Loucy (cell line): ENCODE measurements around the gene SLC35E3.

Source experiments
- H2AFZ ChIP-seq: fragments of 200-600 bp; sonication (generic); 2 replicates; pipeline ENCODE4 v1.6.0; 2016; ENCODE audit warnings: antibody characterized with exemption, mild to moderate bottlenecking, low read length, moderate library complexity
- H3F3A ChIP-seq: fragments of 200-600 bp; 2 replicates; pipeline ENCODE4 v1.6.0; 2016; ENCODE audit warnings: antibody characterized with exemption, low read depth, mild to moderate bottlenecking
- H3K27me3 ChIP-seq: fragments of 200-600 bp; sonication (generic); 2 replicates; pipeline ENCODE4 v1.6.1; 2014; ENCODE audit warnings: low read length, mild to moderate bottlenecking; ENCODE audit not compliant: insufficient read depth, poor library complexity, severe bottlenecking
- H3K36me3 ChIP-seq: fragments of 200-600 bp; sonication (generic); 2 replicates; pipeline ENCODE4 v1.6.1; 2016; ENCODE audit warnings: low read length; ENCODE audit not compliant: insufficient read depth
- H3K4me1 ChIP-seq: fragments of 200-600 bp; sonication (generic); 2 replicates; pipeline ENCODE4 v1.5.1; 2014; ENCODE audit warnings: low read length, mild to moderate bottlenecking; ENCODE audit not compliant: insufficient read depth, poor library complexity, severe bottlenecking
- H3K4me2 ChIP-seq: fragments of 200-600 bp; sonication (generic); 2 replicates; pipeline ENCODE4 v1.6.0; 2014; ENCODE audit warnings: antibody characterized with exemption, low read length, low read depth, mild to moderate bottlenecking; ENCODE audit not compliant: poor library complexity, severe bottlenecking
- H3K4me3 ChIP-seq: fragments of 200-600 bp; sonication (generic); 2 replicates; pipeline ENCODE4 v1.5.1; 2014; ENCODE audit warnings: low read length, mild to moderate bottlenecking, mixed read lengths; ENCODE audit not compliant: poor library complexity, severe bottlenecking
- H3K79me2 ChIP-seq: fragments of 200-600 bp; sonication (generic); 2 replicates; pipeline ENCODE4 v1.6.1; 2014; ENCODE audit warnings: low read length; ENCODE audit not compliant: insufficient read depth
- H3K9ac ChIP-seq: fragments of 200-600 bp; sonication (generic); 2 replicates; pipeline ENCODE4 v1.6.0; 2014; ENCODE audit warnings: mild to moderate bottlenecking, low read depth, low read length, moderate library complexity; ENCODE audit not compliant: poor library complexity, severe bottlenecking
- H3K9me2 ChIP-seq: fragments of 200-600 bp; sonication (generic); replicated peaks from 2 replicates; pipeline ENCODE4 v1.6.1; 2016; ENCODE audit warnings: low read depth, low read length, mixed read lengths
- H3K9me3 ChIP-seq: fragments of 200-600 bp; sonication (generic); 2 replicates; pipeline ENCODE4 v1.6.1; 2014; ENCODE audit warnings: mild to moderate bottlenecking, antibody characterized with exemption, low read length, low read depth; ENCODE audit not compliant: insufficient read depth
- H4K20me1 ChIP-seq: fragments of 200-600 bp; sonication (generic); 2 replicates; pipeline ENCODE4 v1.6.0; 2014; ENCODE audit warnings: antibody characterized with exemption, low read length, mild to moderate bottlenecking; ENCODE audit not compliant: insufficient read depth, poor library complexity, severe bottlenecking
- CTCF ChIP-seq: fragments of 200-600 bp; sonication (generic); conservative IDR thresholded peaks from 2 replicates; pipeline ENCODE4 v1.5.1; 2014; ENCODE audit warnings: mild to moderate bottlenecking, antibody characterized with exemption, low read length
- EZH2phosphoT487 ChIP-seq: fragments of 200-600 bp; IDR thresholded peaks from 2 replicates; pipeline ENCODE4 v1.6.1; 2018; ENCODE audit warnings: antibody characterized with exemption, mild to moderate bottlenecking, moderate library complexity, borderline replicate concordance

The SLC35E3 gene

GRCh38 chr12:68794653-68795251 is 48.8 kb downstream of the SLC35E3 start:
- H3K9ac ChIP-seq: no peak overlapping the region
- TF ChIP-seq EZH2phosphoT487 (no peak), CTCF (no peak)
- no peaks in the 10 kb centered on the region for H4K20me1 ChIP-seq
- no peaks in the 10 kb centered on the region for H3K27me3 ChIP-seq
- H3K4me3 ChIP-seq: no peak overlapping the region
- peaks cover 9% of the 10 kb centered on the region for H3K4me1 ChIP-seq
- no peak overlapping the region for H2AFZ ChIP-seq
- no peaks in the 10 kb centered on the region for H3K36me3 ChIP-seq
- no peaks in the 10 kb centered on the region for H3F3A ChIP-seq
- H3K79me2 ChIP-seq: no peaks in the 10 kb centered on the region
- no peak overlapping the region for H3K4me2 ChIP-seq
- no peaks in the 10 kb centered on the region for H3K9me2 ChIP-seq
- no peaks in the 10 kb centered on the region for H3K9me3 ChIP-seq

- no peaks in the 10 kb centered on the region for H3K9me3 ChIP-seq
- TF ChIP-seq EZH2phosphoT487 (no peak), CTCF (no peak)
- no peak overlapping the region for H3K4me3 ChIP-seq
- H3K9ac ChIP-seq: no peak overlapping the region
- H3F3A ChIP-seq: no peaks in the 10 kb centered on the region
- H3K4me2 ChIP-seq: no peak overlapping the region
- no peaks in the 10 kb centered on the region for H4K20me1 ChIP-seq
- no peaks in the 10 kb centered on the region for H3K36me3 ChIP-seq
- H3K79me2 ChIP-seq: no peaks in the 10 kb centered on the region
- H2AFZ ChIP-seq: no peak overlapping the region
- peaks cover 9% of the 10 kb centered on the region for H3K4me1 ChIP-seq
- H3K27me3 ChIP-seq: no peaks in the 10 kb centered on the region
- H3K9me2 ChIP-seq: no peaks in the 10 kb centered on the region
Measured at GRCh38 chr12:68796399-68796798, 50.4 kb downstream of the SLC35E3 start.

- no peak overlapping the region for H3K9ac ChIP-seq
- H4K20me1 ChIP-seq: no peaks in the 10 kb centered on the region
- H3K4me2 ChIP-seq: no peak overlapping the region
- H3K4me1 ChIP-seq: peaks cover 5% of the 10 kb centered on the region
- H3K4me3 ChIP-seq: no peak overlapping the region
- H2AFZ ChIP-seq: no peak overlapping the region
- TF ChIP-seq CTCF: no peak
- no peak for TF ChIP-seq EZH2phosphoT487
- no peaks in the 10 kb centered on the region for H3K27me3 ChIP-seq
- H3F3A ChIP-seq: no peaks in the 10 kb centered on the region
- no peaks in the 10 kb centered on the region for H3K79me2 ChIP-seq
- H3K9me2 ChIP-seq: no peaks in the 10 kb centered on the region
- H3K36me3 ChIP-seq: no peaks in the 10 kb centered on the region
- H3K9me3 ChIP-seq: no peaks in the 10 kb centered on the region
Measured at GRCh38 chr12:68798882-68799234, 52.9 kb downstream of the SLC35E3 start.
